Measurements from ENCODE around the gene UQCC5. TPM values are rescaled to one million over a fixed set of nuclear protein-coding genes. Genes with fewer than 3 reads are reported as not detected.

UQCC5 gene, protein sequence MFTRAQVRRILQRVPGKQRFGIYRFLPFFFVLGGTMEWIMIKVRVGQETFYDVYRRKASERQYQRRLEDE
- 16.3 TPM for total RNA-seq
- long read RNA-seq, transcript SMIM4-203 (2 exons, 1,770 nt): major isoform, 12 of 26 reads
- long read RNA-seq, partial matches to known transcripts: 0 of 26 reads
- long read RNA-seq, other reads (novel, unspliced or antisense): 14 of 26 reads

DNA sequence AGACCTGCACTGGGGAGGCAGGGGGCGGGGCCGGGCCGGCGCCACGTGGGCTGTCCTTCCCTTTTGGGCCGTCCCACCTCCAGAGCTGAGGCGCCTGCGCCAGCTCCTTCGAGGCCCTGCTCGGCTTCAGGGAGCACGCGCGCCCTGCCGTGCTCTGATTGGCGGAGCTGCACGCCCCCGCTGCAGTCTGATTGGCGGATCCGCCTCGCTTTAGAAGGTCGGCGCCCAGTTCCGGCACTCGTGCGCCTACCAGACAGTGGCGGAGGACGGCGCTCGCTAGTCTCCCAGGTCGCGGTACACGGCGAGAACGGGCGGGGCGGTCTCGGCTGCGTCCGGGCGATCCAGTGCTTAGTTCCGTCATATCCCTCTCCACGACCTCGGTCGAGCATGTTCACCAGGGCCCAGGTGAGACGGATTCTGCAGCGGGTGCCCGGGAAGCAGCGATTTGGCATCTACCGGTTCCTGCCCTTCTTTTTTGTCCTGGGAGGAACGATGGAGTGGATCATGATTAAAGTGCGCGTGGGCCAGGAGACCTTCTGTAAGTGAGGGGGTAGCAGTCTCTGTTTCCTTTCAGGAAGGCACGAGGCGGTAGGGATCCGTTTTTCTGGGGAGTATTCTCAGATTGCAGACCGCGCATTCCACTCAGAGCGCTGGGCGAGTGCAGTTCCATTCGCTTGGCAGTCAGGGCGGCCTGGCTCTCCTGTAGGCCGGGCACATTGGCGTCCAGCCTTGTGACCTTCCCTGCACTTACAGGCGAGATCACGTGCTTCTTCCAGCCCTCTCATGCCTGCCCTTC, at the start of gene UQCC5:
Gene UQCC5 (plus strand): TSS at position 237 of the 796 bp plus-strand sequence. CDS start 151 bp downstream, at position 388.
- DNase-seq: peak; percentile 99
- Histone ChIP-seq H3K4me3 (peak within 1 kb of the TSS; percentile 68), H3K27ac (peak within 1 kb of the TSS; percentile 89), H3K27me3 (ENCODE audit: low read depth) (no peaks in the 10 kb centered on the region), H3K36me3 (peaks cover 18% of the 10 kb centered on the region), H3K9me3 (no peaks in the 10 kb centered on the region), H3K4me1 (peaks cover 71% of the 10 kb centered on the region)
- intact Hi-C loops (cut with DNase I): no loop called here
- ATAC-seq: peak; percentile 96 to 97
- TF ChIP-seq, protein P1, sequence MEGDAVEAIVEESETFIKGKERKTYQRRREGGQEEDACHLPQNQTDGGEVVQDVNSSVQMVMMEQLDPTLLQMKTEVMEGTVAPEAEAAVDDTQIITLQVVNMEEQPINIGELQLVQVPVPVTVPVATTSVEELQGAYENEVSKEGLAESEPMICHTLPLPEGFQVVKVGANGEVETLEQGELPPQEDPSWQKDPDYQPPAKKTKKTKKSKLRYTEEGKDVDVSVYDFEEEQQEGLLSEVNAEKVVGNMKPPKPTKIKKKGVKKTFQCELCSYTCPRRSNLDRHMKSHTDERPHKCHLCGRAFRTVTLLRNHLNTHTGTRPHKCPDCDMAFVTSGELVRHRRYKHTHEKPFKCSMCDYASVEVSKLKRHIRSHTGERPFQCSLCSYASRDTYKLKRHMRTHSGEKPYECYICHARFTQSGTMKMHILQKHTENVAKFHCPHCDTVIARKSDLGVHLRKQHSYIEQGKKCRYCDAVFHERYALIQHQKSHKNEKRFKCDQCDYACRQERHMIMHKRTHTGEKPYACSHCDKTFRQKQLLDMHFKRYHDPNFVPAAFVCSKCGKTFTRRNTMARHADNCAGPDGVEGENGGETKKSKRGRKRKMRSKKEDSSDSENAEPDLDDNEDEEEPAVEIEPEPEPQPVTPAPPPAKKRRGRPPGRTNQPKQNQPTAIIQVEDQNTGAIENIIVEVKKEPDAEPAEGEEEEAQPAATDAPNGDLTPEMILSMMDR (IDR thresholded peaks at IDR 0.05): peak; percentile 30

DNA sequence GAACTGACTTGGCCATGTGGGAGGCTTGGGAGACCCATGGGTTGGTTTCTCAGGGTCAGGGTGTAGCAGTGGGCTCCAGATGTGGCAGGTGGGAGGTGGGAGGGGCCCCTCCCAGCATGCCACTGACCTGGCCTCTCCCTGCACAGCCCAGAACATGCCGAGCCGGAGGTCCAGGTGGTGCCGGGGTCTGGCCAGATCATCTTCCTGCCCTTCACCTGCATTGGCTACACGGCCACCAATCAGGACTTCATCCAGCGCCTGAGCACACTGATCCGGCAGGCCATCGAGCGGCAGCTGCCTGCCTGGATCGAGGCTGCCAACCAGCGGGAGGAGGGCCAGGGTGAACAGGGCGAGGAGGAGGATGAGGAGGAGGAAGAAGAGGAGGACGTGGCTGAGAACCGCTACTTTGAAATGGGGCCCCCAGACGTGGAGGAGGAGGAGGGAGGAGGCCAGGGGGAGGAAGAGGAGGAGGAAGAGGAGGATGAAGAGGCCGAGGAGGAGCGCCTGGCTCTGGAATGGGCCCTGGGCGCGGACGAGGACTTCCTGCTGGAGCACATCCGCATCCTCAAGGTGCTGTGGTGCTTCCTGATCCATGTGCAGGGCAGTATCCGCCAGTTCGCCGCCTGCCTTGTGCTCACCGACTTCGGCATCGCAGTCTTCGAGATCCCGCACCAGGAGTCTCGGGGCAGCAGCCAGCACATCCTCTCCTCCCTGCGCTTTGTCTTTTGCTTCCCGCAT, 49.2 kb upstream of the UQCC5 start:
- TF ChIP-seq, protein P1 (IDR thresholded peaks at IDR 0.05): no peak
- intact Hi-C loops (cut with DNase I): no loop called here
- H3K4me1 ChIP-seq: peaks cover 48% of the 10 kb centered on the region
- peaks cover 83% of the 10 kb centered on the region for H3K36me3 ChIP-seq
- ATAC-seq (no peak), DNase-seq (no peak)
- no peaks in the 10 kb centered on the region for H3K27me3 ChIP-seq (ENCODE audit: low read depth)
- no peak overlapping the region for H3K4me3 ChIP-seq
- H3K9me3 ChIP-seq: no peaks in the 10 kb centered on the region
- no peak overlapping the region for H3K27ac ChIP-seq

DNA sequence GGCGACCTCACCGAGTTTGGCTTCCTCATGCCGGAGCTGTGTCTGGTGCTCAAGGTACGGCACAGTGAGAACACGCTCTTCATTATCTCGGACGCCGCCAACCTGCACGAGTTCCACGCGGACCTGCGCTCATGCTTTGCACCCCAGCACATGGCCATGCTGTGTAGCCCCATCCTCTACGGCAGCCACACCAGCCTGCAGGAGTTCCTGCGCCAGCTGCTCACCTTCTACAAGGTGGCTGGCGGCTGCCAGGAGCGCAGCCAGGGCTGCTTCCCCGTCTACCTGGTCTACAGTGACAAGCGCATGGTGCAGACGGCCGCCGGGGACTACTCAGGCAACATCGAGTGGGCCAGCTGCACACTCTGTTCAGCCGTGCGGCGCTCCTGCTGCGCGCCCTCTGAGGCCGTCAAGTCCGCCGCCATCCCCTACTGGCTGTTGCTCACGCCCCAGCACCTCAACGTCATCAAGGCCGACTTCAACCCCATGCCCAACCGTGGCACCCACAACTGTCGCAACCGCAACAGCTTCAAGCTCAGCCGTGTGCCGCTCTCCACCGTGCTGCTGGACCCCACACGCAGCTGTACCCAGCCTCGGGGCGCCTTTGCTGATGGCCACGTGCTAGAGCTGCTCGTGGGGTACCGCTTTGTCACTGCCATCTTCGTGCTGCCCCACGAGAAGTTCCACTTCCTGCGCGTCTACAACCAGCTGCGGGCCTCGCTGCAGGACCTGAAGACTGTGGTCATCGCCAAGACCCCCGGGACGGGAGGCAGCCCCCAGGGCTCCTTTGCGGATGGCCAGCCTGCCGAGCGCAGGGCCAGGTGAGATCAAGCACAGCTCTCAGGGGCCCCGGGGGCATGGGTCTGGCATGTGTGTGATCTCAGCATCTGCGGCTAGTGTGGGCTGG, 48.4 kb upstream of the UQCC5 start:
- Histone ChIP-seq H3K9me3 (no peaks in the 10 kb centered on the region), H3K36me3 (peaks cover 83% of the 10 kb centered on the region), H3K27ac (no peak overlapping the region), H3K27me3 (ENCODE audit: low read depth) (no peaks in the 10 kb centered on the region), H3K4me1 (peaks cover 54% of the 10 kb centered on the region), H3K4me3 (no peak overlapping the region)
- no peak for ATAC-seq
- DNase-seq: no peak
- TF ChIP-seq, protein P1 (IDR thresholded peaks at IDR 0.05): no peak
- intact Hi-C loops (cut with DNase I): no loop called here

DNA sequence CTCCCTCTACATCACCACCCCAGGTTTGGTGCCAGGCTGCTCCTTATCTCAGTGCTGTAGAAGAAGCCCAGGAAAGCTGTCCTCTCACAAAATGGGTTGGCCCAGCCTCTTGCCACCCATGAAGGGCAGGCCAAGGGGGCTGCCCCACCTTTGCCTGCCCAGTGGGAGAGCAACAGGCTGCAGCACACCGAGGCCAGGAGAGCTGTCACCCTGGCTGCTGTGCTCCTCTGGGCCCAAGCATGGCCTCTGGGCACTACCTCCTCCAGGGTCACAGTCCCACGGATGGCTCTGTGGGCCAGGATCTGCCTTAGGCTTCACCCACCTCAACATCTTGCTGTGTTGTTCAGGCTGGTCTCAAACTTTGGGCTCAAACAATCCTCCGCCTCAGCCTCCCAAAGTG, 47.7 kb upstream of the UQCC5 start:
- H3K27ac ChIP-seq: no peak overlapping the region
- TF ChIP-seq, protein P1 (IDR thresholded peaks at IDR 0.05): no peak
- H3K4me1 ChIP-seq: peaks cover 54% of the 10 kb centered on the region
- H3K27me3 ChIP-seq (ENCODE audit: low read depth): no peaks in the 10 kb centered on the region
- H3K9me3 ChIP-seq: no peaks in the 10 kb centered on the region
- H3K4me3 ChIP-seq: no peak overlapping the region
- H3K36me3 ChIP-seq: peaks cover 86% of the 10 kb centered on the region
- ATAC-seq: no peak
- intact Hi-C loops (cut with DNase I): no loop called here
- no peak for DNase-seq

DNA sequence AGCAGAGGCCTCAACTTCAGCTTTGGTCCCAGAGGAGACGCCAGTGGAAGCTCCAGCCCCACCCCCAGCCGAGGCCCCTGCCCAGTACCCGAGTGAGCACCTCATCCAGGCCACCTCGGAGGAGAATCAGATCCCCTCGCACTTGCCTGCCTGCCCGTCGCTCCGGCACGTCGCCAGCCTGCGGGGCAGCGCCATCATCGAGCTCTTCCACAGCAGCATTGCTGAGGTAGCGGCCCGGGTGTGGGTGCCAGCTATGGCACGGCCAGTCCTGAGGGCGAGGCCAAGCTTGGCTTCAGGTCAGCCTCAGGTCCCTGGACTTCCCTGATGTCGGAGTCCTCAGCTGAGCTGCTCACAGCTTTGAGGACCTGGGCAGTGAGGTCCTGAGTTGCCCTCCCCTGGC, 47.0 kb upstream of the UQCC5 start:
- DNase-seq: no peak
- Histone ChIP-seq H3K27ac (peak overlapping the region; percentile 63), H3K4me1 (peaks cover 57% of the 10 kb centered on the region)

More for the DNA sequence above, 47.0 kb upstream of the UQCC5 start:
- no peak for ATAC-seq
- TF ChIP-seq, protein P1 (IDR thresholded peaks at IDR 0.05): no peak
- H3K4me3 ChIP-seq: no peak overlapping the region
- H3K27me3 ChIP-seq (ENCODE audit: low read depth): no peaks in the 10 kb centered on the region
- no peaks in the 10 kb centered on the region for H3K9me3 ChIP-seq
- intact Hi-C loops (cut with DNase I): no loop called here
- peaks cover 86% of the 10 kb centered on the region for H3K36me3 ChIP-seq
